ENCODE data around the gene MAP4K2.
"Not testable (repeated sequence)": the region's sequence is repeated elsewhere in the genome, so short reads cannot be mapped to it uniquely, and the experiment has no call there.

The MAP4K2 gene

GRCh38 chr11:64838600-64839334 lies 35.8 kb upstream of the MAP4K2 start:
- DNase-seq, result no peak

- no peak for DNase-seq
Measured at GRCh38 chr11:64837887-64838351, 34.9 kb upstream of the MAP4K2 start.

- no peak for DNase-seq
Measured at GRCh38 chr11:64836448-64837072, 33.5 kb upstream of the MAP4K2 start.

- DNase-seq, result no peak
Measured at GRCh38 chr11:64835616-64836447, 32.8 kb upstream of the MAP4K2 start.

- no peak for DNase-seq
Measured at GRCh38 chr11:64834723-64835615, 32.0 kb upstream of the MAP4K2 start.

GRCh38 chr11:64834031-64834722 lies 31.2 kb upstream of the MAP4K2 start:
- DNase-seq, result no peak

GRCh38 chr11:64833509-64833908 lies 30.5 kb upstream of the MAP4K2 start:
- no peak for DNase-seq

- DNase-seq, result no peak
Measured at GRCh38 chr11:64833198-64833502, 30.1 kb upstream of the MAP4K2 start.

GRCh38 chr11:64832467-64833197 lies 29.6 kb upstream of the MAP4K2 start:
- DNase-seq, result no peak

GRCh38 chr11:64831411-64831891 lies 28.4 kb upstream of the MAP4K2 start:
- no peak for DNase-seq

GRCh38 chr11:64829536-64830251 lies 26.7 kb upstream of the MAP4K2 start:
- DNase-seq, result no peak

GRCh38 chr11:64827451-64827839 lies 24.4 kb upstream of the MAP4K2 start:
- no peak for DNase-seq

GRCh38 chr11:64826578-64827450 lies 23.8 kb upstream of the MAP4K2 start:
- no peak for DNase-seq

- DNase-seq, result no peak
Measured at GRCh38 chr11:64826062-64826461, 23.0 kb upstream of the MAP4K2 start.

GRCh38 chr11:64823568-64824119 lies 20.6 kb upstream of the MAP4K2 start:
- DNase-seq, result no peak

- DNase-seq, result no peak
Measured at GRCh38 chr11:64817476-64817875, 14.5 kb upstream of the MAP4K2 start.

GRCh38 chr11:64815433-64815832 lies 12.4 kb upstream of the MAP4K2 start:
- not testable (repeated sequence) for DNase-seq

GRCh38 chr11:64814712-64815187 lies 11.7 kb upstream of the MAP4K2 start:
- DNase-seq, result no peak

- DNase-seq, result no peak
Measured at GRCh38 chr11:64813826-64814225, 10.8 kb upstream of the MAP4K2 start.
